Ectodermal cell (in vitro differentiated cells): Measurements from ENCODE around the gene ZNF236.

Source experiments
- H3K27ac ChIP-seq: 2 replicates; pipeline ENCODE4 v1.7.0; 2013; ENCODE audit warnings: mild to moderate bottlenecking, low read depth, low read length; ENCODE audit not compliant: insufficient read depth, poor library complexity, severe bottlenecking
- H3K27me3 ChIP-seq: 2 replicates; pipeline ENCODE4 v1.7.0; 2013; ENCODE audit warnings: mild to moderate bottlenecking, low read length; ENCODE audit not compliant: insufficient read depth, control insufficient read depth, poor library complexity, severe bottlenecking
- H3K36me3 ChIP-seq: one replicate; pipeline ENCODE4 v1.7.0; 2013; ENCODE audit warnings: low read length; ENCODE audit not compliant: control insufficient read depth, insufficient read depth
- H3K4me1 ChIP-seq: one replicate; pipeline ENCODE4 v1.7.0; 2013; ENCODE audit warnings: low read length; ENCODE audit not compliant: control insufficient read depth, insufficient read depth
- H3K4me3 ChIP-seq: 2 replicates; pipeline ENCODE4 v1.7.0; 2013; ENCODE audit warnings: low read depth, low read length, control low read depth; ENCODE audit not compliant: insufficient read depth
- H3K9me3 ChIP-seq: 2 replicates; pipeline ENCODE4 v1.7.0; 2013; ENCODE audit warnings: mild to moderate bottlenecking, low read length, moderate library complexity; ENCODE audit not compliant: control insufficient read depth
- WGBS, 2 experiments: methylation state at CpG; one replicate each; pipeline ENCODE4 v1.1.7; 2013; ENCODE audit warnings: missing lambda C conversion rate in 2 of 2; 5-methylcytosine and 5-hydroxymethylcytosine counted together

ZNF236 gene

GRCh38 chr18:77002496-77002895 lies 180.1 kb downstream of the ZNF236 start:
- Histone ChIP-seq H3K27ac (no peak overlapping the region), H3K9me3 (no peaks in the 10 kb centered on the region), H3K4me3 (no peak overlapping the region), H3K27me3 (no peaks in the 10 kb centered on the region), H3K4me1 (peaks cover 5% of the 10 kb centered on the region), H3K36me3 (no peaks in the 10 kb centered on the region)
- 93 to 95% methylated on average over 10 of the region's 10 CpGs for WGBS, 2 experiments

DNA sequence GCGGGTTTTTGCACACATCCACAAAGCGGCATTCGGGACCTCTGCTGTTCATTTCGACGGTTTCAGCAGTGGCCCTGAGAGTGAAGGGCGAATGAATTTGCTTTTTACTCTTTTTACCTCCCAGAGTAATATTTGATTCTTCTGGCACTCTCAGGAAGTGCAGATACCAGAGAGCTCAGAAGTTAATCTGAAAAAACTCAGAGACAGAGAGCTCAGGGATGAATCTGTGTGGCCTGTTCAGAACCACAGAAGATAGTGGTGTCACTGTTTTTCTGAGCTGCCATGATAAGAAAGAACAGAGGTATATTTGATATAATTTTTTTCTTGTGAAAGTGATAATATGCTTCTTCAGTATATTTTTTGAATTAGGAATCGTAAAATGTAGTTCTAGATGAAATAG lies 181.0 kb downstream of the ZNF236 start:
- H3K4me1 ChIP-seq: peaks cover 5% of the 10 kb centered on the region
- H3K4me3 ChIP-seq: no peak overlapping the region
- H3K27ac ChIP-seq: no peak overlapping the region
- H3K36me3 ChIP-seq: no peaks in the 10 kb centered on the region
- no peaks in the 10 kb centered on the region for H3K9me3 ChIP-seq
- H3K27me3 ChIP-seq: no peaks in the 10 kb centered on the region
- 97 to 98% methylated on average over 7 of the region's 7 CpGs for WGBS, 2 experiments

DNA sequence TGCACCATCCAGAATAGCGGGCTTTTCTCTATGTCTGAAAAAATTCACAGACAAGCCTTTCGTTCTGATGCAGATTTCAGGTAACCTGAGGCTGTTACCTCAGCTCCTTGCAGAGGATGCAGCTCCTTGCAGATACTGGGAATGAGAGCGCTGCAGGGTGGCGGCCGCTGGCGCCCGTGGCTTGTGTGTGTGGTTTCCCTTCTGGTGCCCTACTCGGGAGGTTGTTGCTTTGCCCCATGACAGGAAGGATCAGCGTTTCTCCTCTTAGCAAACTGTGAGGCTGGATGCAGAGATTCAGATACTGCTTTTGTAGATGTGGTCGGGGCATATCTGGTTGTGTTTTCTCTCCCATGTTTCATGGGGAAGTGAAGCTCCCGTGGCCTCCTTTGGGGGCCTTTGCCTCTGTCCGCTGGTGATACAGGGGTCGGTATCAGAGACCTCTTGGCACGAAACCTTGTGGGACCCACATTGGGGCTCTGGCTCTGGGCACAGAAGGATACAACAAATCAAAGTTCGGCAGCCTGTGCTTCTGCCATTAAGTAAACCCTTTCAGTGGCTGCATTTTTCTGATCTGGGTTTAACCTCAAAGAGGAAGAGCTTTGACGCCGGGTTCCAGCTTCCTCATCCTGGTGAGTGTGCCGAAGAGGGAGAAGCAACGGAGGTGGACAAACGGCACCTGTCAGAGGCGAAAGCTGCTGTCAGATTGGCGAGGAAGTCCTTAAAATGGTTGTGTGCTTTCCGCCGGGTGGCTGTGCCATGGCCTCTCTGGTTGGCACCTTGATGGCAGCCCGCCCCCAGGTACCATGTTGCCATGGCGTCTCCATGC lies 182.4 kb downstream of the ZNF236 start:
- Histone ChIP-seq H3K27me3 (no peaks in the 10 kb centered on the region), H3K9me3 (no peaks in the 10 kb centered on the region), H3K4me3 (no peak overlapping the region), H3K27ac (no peak overlapping the region), H3K36me3 (no peaks in the 10 kb centered on the region), H3K4me1 (peaks cover 5% of the 10 kb centered on the region)
- 92 to 93% methylated on average over 26 of the region's 26 CpGs for WGBS, 2 experiments

GRCh38 chr18:77005651-77006195 lies 183.4 kb downstream of the ZNF236 start:
- H3K4me3 ChIP-seq: no peak overlapping the region
- no peaks in the 10 kb centered on the region for H3K27me3 ChIP-seq
- H3K27ac ChIP-seq: no peak overlapping the region
- 80 to 81% methylated on average over 11 of the region's 11 CpGs for WGBS, 2 experiments
- H3K36me3 ChIP-seq: no peaks in the 10 kb centered on the region
- H3K9me3 ChIP-seq: no peaks in the 10 kb centered on the region
- peaks cover 5% of the 10 kb centered on the region for H3K4me1 ChIP-seq

- Histone ChIP-seq H3K9me3 (no peaks in the 10 kb centered on the region), H3K4me1 (peaks cover 5% of the 10 kb centered on the region), H3K27me3 (no peaks in the 10 kb centered on the region), H3K36me3 (no peaks in the 10 kb centered on the region), H3K27ac (no peak overlapping the region), H3K4me3 (no peak overlapping the region)
- WGBS, 2 experiments: 77% methylated on average over 29 of the region's 29 CpGs
Observed at GRCh38 chr18:77006305-77007175, 184.2 kb downstream of the ZNF236 start.

DNA sequence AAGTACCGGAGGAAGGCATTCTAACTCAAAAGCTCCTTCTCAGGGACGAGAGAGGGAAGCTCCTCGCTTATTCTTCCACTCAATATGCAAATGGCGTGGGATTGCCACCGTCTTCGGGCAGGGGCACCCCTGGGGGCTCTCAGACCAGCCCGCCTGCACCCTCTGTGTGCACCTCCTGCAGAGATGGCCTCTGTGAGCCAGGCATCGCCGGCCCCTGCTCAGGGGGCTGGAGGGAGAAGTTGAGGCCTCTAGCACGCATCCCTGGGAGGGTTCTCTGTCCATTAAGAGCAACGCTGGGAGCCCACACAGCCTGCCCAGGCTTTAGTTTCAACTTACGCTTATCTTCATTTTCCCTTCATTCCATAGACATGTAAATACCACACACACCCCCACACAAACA lies 184.9 kb downstream of the ZNF236 start:
- Histone ChIP-seq H3K9me3 (no peaks in the 10 kb centered on the region), H3K4me1 (peaks cover 5% of the 10 kb centered on the region), H3K27me3 (no peaks in the 10 kb centered on the region), H3K27ac (no peak overlapping the region), H3K4me3 (no peak overlapping the region), H3K36me3 (no peaks in the 10 kb centered on the region)
- 67 to 72% methylated on average over 12 of the region's 12 CpGs for WGBS, 2 experiments

GRCh38 chr18:77008006-77008405 lies 185.6 kb downstream of the ZNF236 start:
- Histone ChIP-seq H3K9me3 (no peaks in the 10 kb centered on the region), H3K4me1 (peaks cover 5% of the 10 kb centered on the region), H3K27ac (no peak overlapping the region), H3K4me3 (no peak overlapping the region), H3K36me3 (no peaks in the 10 kb centered on the region), H3K27me3 (no peaks in the 10 kb centered on the region)
- WGBS, 2 experiments: 96% methylated on average over 13 of the region's 13 CpGs

- H3K27me3 ChIP-seq: no peaks in the 10 kb centered on the region
- no peak overlapping the region for H3K4me3 ChIP-seq
- WGBS, 2 experiments: 92 to 93% methylated on average over 23 of the region's 23 CpGs
- no peaks in the 10 kb centered on the region for H3K9me3 ChIP-seq
- H3K4me1 ChIP-seq: peaks cover 5% of the 10 kb centered on the region
- no peak overlapping the region for H3K27ac ChIP-seq
- H3K36me3 ChIP-seq: no peaks in the 10 kb centered on the region
Observed at GRCh38 chr18:77008576-77009315, 186.4 kb downstream of the ZNF236 start.

- Histone ChIP-seq H3K27me3 (no peaks in the 10 kb centered on the region), H3K36me3 (no peaks in the 10 kb centered on the region), H3K4me1 (peaks cover 5% of the 10 kb centered on the region), H3K4me3 (no peak overlapping the region), H3K9me3 (no peaks in the 10 kb centered on the region), H3K27ac (no peak overlapping the region)
- WGBS, 2 experiments: 90 to 94% methylated on average over 19 of the region's 19 CpGs
Observed at GRCh38 chr18:77009675-77010074, 187.3 kb downstream of the ZNF236 start.
